HCT116 (cell line): Measurements from ENCODE around the gene CCDC183. TPM values are rescaled to one million over a fixed set of nuclear protein-coding genes. Genes with fewer than 3 reads are reported as not detected.
"Not testable (repeated sequence)": the region's sequence is repeated elsewhere in the genome, so short reads cannot be mapped to it uniquely, and the experiment has no call there.

Experiments
- ATAC-seq: fragments of 200-7000 bp; cut with Tn5 transposase; 2 replicates; pipeline ENCODE4 v1.9.1; 2020; ENCODE audit warnings: mild to moderate bottlenecking, moderate library complexity
- BruUV-seq: library from RNA; stranded (reverse); fragments of 400-500 nt; replicated peaks from 2 replicates; lab custom pipeline; 2021; lab: Mats Ljungman, UMichigan
- CTCF ChIA-PET: fragments of 300-600 bp; sonication (Branson Sonifier 250); formaldehyde crosslinking; loops from one replicate; lab custom pipeline; 2021; ENCODE audit warnings: antibody characterized with exemption; lab: Charles Lee
- POLR2A ChIA-PET: fragments of 300-600, 350-600 bp; sonication (Branson Sonifier 250); formaldehyde crosslinking; loops from one replicate; lab custom pipeline; 2021; ENCODE audit warnings: antibody characterized with exemption; lab: Charles Lee
- RAD21 ChIA-PET, 2 experiments: fragments of 300-600 bp; sonication (Branson Sonifier 250); formaldehyde crosslinking; loops; one replicate each; lab custom pipeline; 2023; ENCODE audit warnings: low total read pairs in 2 of 2; ENCODE audit not compliant: uncharacterized antibody in 2 of 2, unreplicated experiment in 2 of 2, low non-redundant PET in 1 of 2; lab: Charles Lee
- DNase-seq: peaks from one replicate; pipeline ENCODE4 v3.0.0-alpha.2; 2010; ENCODE audit warnings: low read depth, low spot score
- H2AFZ ChIP-seq: fragments of 200-600 bp; shearing (Covaris generic), sonication (generic); 2 replicates; pipeline ENCODE4 v1.6.1; 2017; ENCODE audit warnings: low read depth, mixed run types, mixed read lengths, antibody characterized with exemption, low read length; ENCODE audit not compliant: poor library complexity, severe bottlenecking
- H3K27ac ChIP-seq: 2 replicates; pipeline ENCODE4 v1.5.1; 2012; ENCODE audit warnings: low read depth, low read length
- H3K27me3 ChIP-seq: fragments of 200-600 bp; sonication (generic); 2 replicates; pipeline ENCODE4 v1.6.1; 2016; ENCODE audit warnings: mixed run types, low read length, mixed read lengths; ENCODE audit not compliant: insufficient read depth
- H3K36me3 ChIP-seq, 2 experiments: fragments of 200-500 bp in 1 of 2; fragments of 200-600 bp in 1 of 2; sonication (Bioruptor generic) in 1 of 2; sonication (generic) in 1 of 2; 2 replicates each; pipeline versions ENCODE4 v1.5.1 to v1.6.1; 2014 to 2016; ENCODE audit warnings: low read length in 2 of 2, inconsistent platforms in 1 of 2, mixed read lengths in 1 of 2, mixed run types in 1 of 2; ENCODE audit not compliant: insufficient read depth in 2 of 2, control insufficient read depth in 1 of 2
- H3K4me1 ChIP-seq, 2 experiments: fragments of 200-600 bp in 1 of 2; sonication (generic) in 1 of 2; 2 replicates each; pipeline versions ENCODE4 v1.5.1 to v1.6.1; 2012 to 2017; ENCODE audit warnings: low read length in 2 of 2, inconsistent platforms in 1 of 2, mild to moderate bottlenecking in 1 of 2, mixed read lengths in 1 of 2, mixed run types in 1 of 2, moderate library complexity in 1 of 2; ENCODE audit not compliant: insufficient read depth in 2 of 2, control insufficient read depth in 1 of 2
- H3K4me2 ChIP-seq: fragments of 200-600 bp; sonication (generic); 2 replicates; pipeline ENCODE4 v1.6.1; 2017; ENCODE audit warnings: mixed run types, low read length, mixed read lengths
- H3K4me3 ChIP-seq, 2 experiments: fragments of 200-600 bp in 1 of 2; sonication (generic) in 1 of 2; replicated peaks in 1 of 2; 2 replicates each; pipeline ENCODE4 v1.5.1; 2011 to 2016; ENCODE audit warnings: low read length in 2 of 2, control low read depth in 1 of 2, low read depth in 1 of 2, mild to moderate bottlenecking in 1 of 2, mixed read lengths in 1 of 2, mixed run types in 1 of 2
- H3K79me2 ChIP-seq: fragments of 200-600 bp; sonication (generic); 2 replicates; pipeline ENCODE4 v1.6.1; 2017; ENCODE audit warnings: mild to moderate bottlenecking, mixed run types, low read length, moderate library complexity, mixed read lengths; ENCODE audit not compliant: insufficient read depth
- H3K9ac ChIP-seq: fragments of 200-600 bp; sonication (generic); 2 replicates; pipeline ENCODE4 v1.6.1; 2016; ENCODE audit warnings: low read length, mixed read lengths
- H3K9me2 ChIP-seq: fragments of 200-600 bp; sonication (generic), shearing (Covaris generic); 2 replicates; pipeline ENCODE4 v1.6.1; 2017; ENCODE audit warnings: mixed run types, mild to moderate bottlenecking, moderate library complexity; ENCODE audit not compliant: insufficient read depth
- H3K9me3 ChIP-seq, 2 experiments: fragments of 200-500 bp in 1 of 2; fragments of 200-600 bp in 1 of 2; sonication (Bioruptor generic) in 1 of 2; sonication (generic) in 1 of 2; 2 replicates each; pipeline ENCODE4 v1.6.1; 2014 to 2017; ENCODE audit warnings: low read length in 2 of 2, mixed read lengths in 2 of 2, inconsistent platforms in 1 of 2, low read depth in 1 of 2, mild to moderate bottlenecking in 1 of 2, mixed run types in 1 of 2, moderate library complexity in 1 of 2; ENCODE audit not compliant: control insufficient read depth in 1 of 2, insufficient read depth in 1 of 2
- H4K20me1 ChIP-seq: fragments of 200-600 bp; sonication (generic), shearing (Covaris generic); 2 replicates; pipeline ENCODE4 v1.6.1; 2017; ENCODE audit warnings: mixed run types, mild to moderate bottlenecking, moderate library complexity; ENCODE audit not compliant: insufficient read depth
- ATF3 ChIP-seq: IDR thresholded peaks from 2 replicates; pipeline ENCODE4 v1.6.1; 2012
- CBX3 ChIP-seq: IDR thresholded peaks from 2 replicates; pipeline ENCODE4 v1.6.1; 2012; ENCODE audit warnings: low read depth
- CEBPB ChIP-seq: IDR thresholded peaks from 2 replicates; pipeline ENCODE4 v1.6.1; 2012; ENCODE audit warnings: low read depth
- CTCF ChIP-seq, 3 experiments: fragments of 200-600 bp in 1 of 3; sonication (generic) in 1 of 3; IDR thresholded peaks in 2 of 3; conservative IDR thresholded peaks in 1 of 3; 2 replicates each; pipeline ENCODE4 v1.5.1; 2012 to 2017; ENCODE audit warnings: low read depth in 2 of 3, low read length in 2 of 3, antibody characterized with exemption in 1 of 3, borderline replicate concordance in 1 of 3, control low read depth in 1 of 3, mild to moderate bottlenecking in 1 of 3, mixed read lengths in 1 of 3, mixed run types in 1 of 3, moderate library complexity in 1 of 3; ENCODE audit not compliant: insufficient read depth in 1 of 3
- EGR1 ChIP-seq: IDR thresholded peaks from 2 replicates; pipeline ENCODE4 v1.6.1; 2012; ENCODE audit warnings: low read depth
- ELF1 ChIP-seq: IDR thresholded peaks from 2 replicates; pipeline ENCODE4 v1.6.1; 2012; ENCODE audit warnings: low read depth, borderline replicate concordance
- EZH2 ChIP-seq: fragments of 200-600 bp; sonication (generic); IDR thresholded peaks from 2 replicates; pipeline ENCODE4 v1.6.1; 2017; ENCODE audit warnings: antibody characterized with exemption, mixed run types
- EZH2phosphoT487 ChIP-seq: fragments of 200-600 bp; IDR thresholded peaks from 2 replicates; pipeline ENCODE4 v1.6.1; 2018; ENCODE audit warnings: antibody characterized with exemption, borderline replicate concordance
- FOSL1 ChIP-seq: IDR thresholded peaks from 2 replicates; pipeline ENCODE4 v1.6.1; 2012; ENCODE audit warnings: low read depth
- JUND ChIP-seq: IDR thresholded peaks from 2 replicates; pipeline ENCODE4 v1.6.1; 2012
- MAX ChIP-seq: IDR thresholded peaks from 2 replicates; pipeline ENCODE4 v1.6.1; 2012
- POLR2A ChIP-seq: IDR thresholded peaks from 2 replicates; pipeline ENCODE4 v1.7.0; 2011; ENCODE audit warnings: borderline replicate concordance; ENCODE audit not compliant: insufficient read depth, insufficient read length; ENCODE audit errors: extremely low read depth
- POLR2AphosphoS5 ChIP-seq: IDR thresholded peaks from 2 replicates; pipeline ENCODE4 v1.6.1; 2011; ENCODE audit warnings: mild to moderate bottlenecking, low read depth, low read length, moderate library complexity
- RAD21 ChIP-seq: IDR thresholded peaks from 2 replicates; pipeline ENCODE4 v1.6.1; 2012; ENCODE audit warnings: low read depth, mild to moderate bottlenecking
- SP1 ChIP-seq: IDR thresholded peaks from 2 replicates; pipeline ENCODE4 v1.6.1; 2012; ENCODE audit warnings: low read depth
- SRF ChIP-seq: IDR thresholded peaks from 2 replicates; pipeline ENCODE4 v1.6.1; 2012; ENCODE audit warnings: low read depth
- TCF7L2 ChIP-seq: IDR thresholded peaks from 2 replicates; pipeline ENCODE4 v1.7.0; 2011; ENCODE audit warnings: borderline replicate concordance, inconsistent platforms; ENCODE audit not compliant: insufficient read depth, insufficient read length; ENCODE audit errors: extremely low read depth
- YY1 ChIP-seq: IDR thresholded peaks from 2 replicates; pipeline ENCODE4 v1.6.1; 2011; ENCODE audit warnings: low read length, low read depth, moderate library complexity, mild to moderate bottlenecking; ENCODE audit not compliant: insufficient replicate concordance; ENCODE audit errors: extremely low read depth
- ZBTB33 ChIP-seq: IDR thresholded peaks from 2 replicates; pipeline ENCODE4 v1.6.1; 2011; ENCODE audit warnings: mild to moderate bottlenecking, low read length, moderate library complexity; ENCODE audit not compliant: insufficient replicate concordance; ENCODE audit errors: extremely low read depth
- intact Hi-C: fragments of 100-400 bp; cut with micrococcal nuclease; formaldehyde crosslinking; loops from 2 replicates; pipeline ENCODE4 v1.10.0; 2022
- total RNA-seq: library from RNA; stranded (reverse); gene quantifications from one replicate; pipeline ENCODE4 v1.2.1, GENCODE V29; 2021; ENCODE audit not compliant: unreplicated experiment

Gene CCDC183
- total RNA-seq, 1 experiment from 2014 or later: 2.8 TPM

- ChIA-PET POLR2A (no interaction called here), CTCF (no interaction called here), RAD21 (no interaction called here)
- Histone ChIP-seq H3K4me1 (peaks cover 13 to 33% of the 10 kb centered on the region in 2 experiments; a peak in 3 of 4 replicates), H3K27ac (no peak overlapping the region), H3K4me3 (no peak overlapping the region), H3K9me3 (no peaks in the 10 kb centered on the region), H4K20me1 (no peaks in the 10 kb centered on the region), H3K9ac (no peak overlapping the region), H3K36me3 (no peaks in the 10 kb centered on the region), H2AFZ (no peak overlapping the region), H3K27me3 (no peaks in the 10 kb centered on the region), H3K79me2 (no peaks in the 10 kb centered on the region), H3K9me2 (no peaks in the 10 kb centered on the region), H3K4me2 (no peak overlapping the region)
- no peak for TF ChIP-seq MAX
- TF ChIP-seq YY1: no peak
- no peak for TF ChIP-seq POLR2AphosphoS5
- no peak for TF ChIP-seq EGR1
- no peak for TF ChIP-seq EZH2phosphoT487
- TF ChIP-seq POLR2A: no peak
- TF ChIP-seq FOSL1: no peak
- no peak for TF ChIP-seq CTCF (IDR thresholded peaks at IDR 0.05 in 2 of 3, conservative IDR thresholded peaks at IDR 0.05 in 1 of 3; ENCODE audit: borderline replicate concordance in 1 of 3, insufficient read depth in 1 of 3, low read depth in 2 of 3, low read length in 2 of 3)
- TF ChIP-seq ELF1: no peak
- TF ChIP-seq CEBPB: no peak
- TF ChIP-seq ATF3: no peak
- no peak for TF ChIP-seq SP1
- no peak for TF ChIP-seq SRF
- TF ChIP-seq JUND: no peak
- TF ChIP-seq RAD21: no peak
- TF ChIP-seq ZBTB33: no peak
- no peak for TF ChIP-seq EZH2
- no peak for TF ChIP-seq TCF7L2
- TF ChIP-seq CBX3: no peak
- intact Hi-C loops: no loop called here
- no TSS peak for BruUV-seq
- no peak for ATAC-seq
- no peak for DNase-seq
Measured at GRCh38 chr9:136765041-136765440, 31.1 kb upstream of the CCDC183 start.

- RAD21 ChIA-PET, ATAC-seq, H3K9ac ChIP-seq, H3K9me3 ChIP-seq, H3K27me3 ChIP-seq, H2AFZ ChIP-seq, BruUV-seq, H3K4me2 ChIP-seq, H3K36me3 ChIP-seq, H3K79me2 ChIP-seq, intact Hi-C loops, H4K20me1 ChIP-seq, H3K27ac ChIP-seq, H3K9me2 ChIP-seq, POLR2A ChIA-PET, DNase-seq, H3K4me3 ChIP-seq: not testable (repeated sequence)
- H3K4me1 ChIP-seq: peaks cover 13 to 28% of the 10 kb centered on the region in 2 experiments; a peak in 3 of 4 replicates
- CTCF ChIA-PET: interaction anchor here (1.2 to 1.7 kb wide), 2 partner anchors 12 to 26 kb away, joined by 3 to 4 read pairs; no protein-coding TSS in a partner anchor
Measured at GRCh38 chr9:136765745-136766409, 30.3 kb upstream of the CCDC183 start.
